Urothelium cell line (cell line): ENCODE results near the gene AOPEP.
"Not testable (repeated sequence)": the region's sequence is repeated elsewhere in the genome, so short reads cannot be mapped to it uniquely, and the experiment has no call there.

Experiments used
- DNase-seq: peaks from one replicate; pipeline ENCODE4 v3.0.0; 2011; ENCODE audit warnings: low spot score, mixed read lengths
- FAIRE-seq: peaks from 2 replicates; lab custom pipeline; 2011; peaks lifted over from hg19 to GRCh38; lab: Jason Lieb, UNC

The AOPEP gene

DNA sequence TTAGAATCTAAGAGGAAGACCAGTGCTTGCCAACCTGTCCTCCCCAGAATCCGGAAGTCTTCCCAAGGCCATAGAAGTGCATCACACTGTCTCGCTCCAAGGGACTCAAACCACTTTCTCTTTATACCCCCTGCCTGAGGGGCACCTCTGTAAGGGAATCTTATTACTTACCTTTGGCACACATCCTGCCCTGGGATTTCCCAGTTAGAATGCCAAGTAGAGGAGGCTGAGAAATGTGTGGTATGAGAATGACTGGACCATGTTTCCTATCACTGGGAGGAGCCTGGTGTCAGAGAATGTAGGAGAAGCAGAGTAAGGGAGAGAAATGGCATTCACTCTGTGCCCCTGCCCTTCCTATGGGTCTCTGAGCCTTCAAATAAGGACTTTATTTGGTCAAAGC is 85.8 kb downstream of the AOPEP start:
- no peak for DNase-seq
- FAIRE-seq, result no peak

DNA sequence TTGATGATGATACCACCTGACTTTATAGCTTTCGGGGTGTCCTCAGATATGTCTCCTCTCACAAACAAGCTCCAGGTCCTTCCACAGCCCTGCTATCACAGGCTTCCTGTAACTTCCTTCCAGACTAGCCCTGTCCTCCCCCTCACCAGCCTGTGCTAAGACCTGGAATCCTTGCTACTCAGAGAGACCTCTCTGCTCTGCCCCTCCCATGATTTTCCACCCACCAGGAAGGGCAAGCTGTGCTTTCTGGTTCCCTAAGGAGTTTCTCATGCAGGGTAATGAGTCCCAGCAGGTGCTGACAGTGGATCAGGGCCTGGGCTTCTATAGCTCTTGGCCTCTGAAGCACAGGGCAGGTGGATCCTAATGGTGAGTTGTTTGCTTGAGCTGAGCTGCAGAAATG is 86.9 kb downstream of the AOPEP start:
- FAIRE-seq (no peak), DNase-seq (no peak)

DNA sequence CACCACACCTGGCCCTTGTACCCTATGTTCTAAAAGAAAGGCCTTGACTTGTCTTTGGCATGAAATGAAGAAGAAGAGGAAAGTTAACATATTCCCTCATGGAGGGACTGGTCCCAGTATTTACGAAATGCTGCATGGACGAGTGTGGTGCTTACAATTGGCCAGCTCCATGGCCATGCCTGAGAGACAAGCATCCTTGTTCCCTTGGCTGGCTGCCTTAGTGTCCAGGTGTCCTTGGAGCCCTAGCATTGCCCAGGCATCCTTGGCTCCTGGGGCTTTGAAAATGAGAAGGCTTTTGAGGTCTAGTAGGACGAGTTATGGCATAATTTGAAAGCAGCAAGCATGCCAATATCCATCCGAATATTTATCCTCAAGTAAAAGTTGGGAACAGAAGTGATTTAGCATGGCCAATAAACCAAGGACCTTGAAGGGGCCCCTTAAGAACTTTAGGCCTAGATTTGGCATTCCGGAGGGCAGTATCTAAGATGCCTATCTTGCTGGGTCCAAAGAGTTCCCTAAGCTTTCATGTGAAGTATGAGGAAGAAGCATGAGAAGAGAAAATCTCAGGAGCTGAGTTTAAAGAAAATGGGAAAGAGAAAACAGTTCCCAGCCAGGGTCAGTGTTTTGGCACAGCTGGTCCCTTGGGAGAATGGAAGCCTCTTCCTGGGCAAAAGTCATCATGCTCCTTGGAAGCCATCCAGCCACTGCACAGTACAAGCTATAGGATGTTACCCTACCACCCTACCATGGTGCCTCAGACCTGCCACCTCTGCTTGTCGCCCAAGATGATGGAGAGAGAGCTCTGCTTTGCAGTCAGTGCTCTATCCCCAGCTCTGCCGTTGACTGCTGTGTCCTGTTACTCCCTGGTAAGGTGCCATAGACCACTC is 91.0 kb downstream of the AOPEP start:
- no peak for FAIRE-seq
- no peak for DNase-seq

DNA sequence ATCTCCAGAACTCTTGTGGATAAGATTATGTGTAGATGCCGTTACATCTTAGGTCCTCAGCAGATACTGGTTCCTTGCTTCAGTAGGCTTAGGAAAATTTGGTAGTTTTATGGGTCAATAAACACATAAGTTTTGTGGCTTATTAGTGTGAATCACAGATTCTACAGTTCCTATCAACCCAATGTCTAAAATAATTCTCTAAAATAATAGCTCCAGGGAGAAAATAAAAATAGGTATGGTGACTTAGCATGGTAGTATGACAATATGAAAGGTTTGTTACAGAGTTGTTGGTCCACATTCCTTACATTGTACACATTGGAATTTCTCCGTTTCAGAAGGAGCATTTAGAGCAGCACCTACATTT is 91.7 kb downstream of the AOPEP start:
- DNase-seq (no peak), FAIRE-seq (no peak)

DNA sequence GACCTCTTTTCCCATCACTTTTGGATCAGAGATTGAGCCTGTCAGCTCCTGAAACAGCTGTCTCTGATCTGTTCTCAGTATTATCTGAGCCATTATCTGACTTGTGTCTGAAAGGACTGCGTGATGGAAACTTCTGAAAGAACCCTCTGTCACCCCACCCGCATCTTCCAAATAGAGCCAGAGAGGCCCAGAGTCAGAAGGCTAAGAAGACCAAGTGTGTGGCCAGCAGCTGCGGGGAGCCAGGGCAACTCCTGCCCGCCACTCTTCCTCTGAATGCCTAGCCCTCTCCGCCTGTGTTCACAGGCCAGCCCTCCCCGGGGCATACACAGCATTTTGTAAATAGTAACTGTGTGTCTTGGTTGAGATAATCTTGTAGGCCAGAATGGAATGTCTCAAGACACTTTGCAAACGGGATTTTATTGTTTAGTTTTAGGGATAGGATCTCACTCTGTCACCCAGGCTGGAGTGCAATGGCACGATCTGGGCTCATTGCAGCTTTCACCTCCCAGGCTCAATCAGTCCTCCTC is 92.7 kb downstream of the AOPEP start:
- DNase-seq (no peak), FAIRE-seq (no peak)

DNA sequence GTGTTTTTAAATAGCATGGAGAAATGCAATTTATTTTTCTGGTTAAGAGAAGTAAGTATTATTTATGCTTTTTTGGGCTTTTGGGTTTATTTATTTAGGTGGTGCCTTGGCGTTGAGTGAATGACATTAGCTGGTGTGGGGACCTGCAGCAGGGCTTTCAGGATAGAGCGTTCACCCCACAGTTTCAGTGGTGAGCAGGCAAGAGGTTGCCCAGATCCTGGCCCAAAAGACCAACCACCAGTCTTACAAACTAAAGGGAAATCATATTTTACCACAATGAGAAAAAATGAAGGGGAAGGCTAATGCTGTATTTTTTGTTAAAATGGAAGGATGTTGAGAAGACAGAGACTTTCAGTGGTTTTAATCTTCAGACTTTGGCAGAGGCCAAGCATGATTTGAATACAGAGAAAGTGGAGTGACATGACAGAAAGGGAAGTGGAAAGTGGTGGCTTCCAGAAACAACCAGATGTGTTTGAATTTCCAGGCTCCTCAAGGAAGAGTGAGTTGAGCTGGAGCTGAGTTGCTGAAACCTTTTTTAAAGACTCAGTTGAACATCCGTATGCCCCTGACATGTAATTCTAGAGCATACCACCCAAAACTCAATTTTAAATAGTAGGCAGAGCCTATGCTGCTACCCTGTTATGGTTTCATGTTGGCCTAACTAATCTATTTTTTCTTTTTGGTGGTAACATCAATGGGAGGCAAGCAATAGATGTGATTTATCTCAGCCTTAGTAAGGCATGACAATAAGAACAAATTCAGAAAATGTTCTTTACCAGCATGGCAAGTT is 94.8 kb downstream of the AOPEP start:
- DNase-seq, result no peak
- FAIRE-seq, result no peak

DNA sequence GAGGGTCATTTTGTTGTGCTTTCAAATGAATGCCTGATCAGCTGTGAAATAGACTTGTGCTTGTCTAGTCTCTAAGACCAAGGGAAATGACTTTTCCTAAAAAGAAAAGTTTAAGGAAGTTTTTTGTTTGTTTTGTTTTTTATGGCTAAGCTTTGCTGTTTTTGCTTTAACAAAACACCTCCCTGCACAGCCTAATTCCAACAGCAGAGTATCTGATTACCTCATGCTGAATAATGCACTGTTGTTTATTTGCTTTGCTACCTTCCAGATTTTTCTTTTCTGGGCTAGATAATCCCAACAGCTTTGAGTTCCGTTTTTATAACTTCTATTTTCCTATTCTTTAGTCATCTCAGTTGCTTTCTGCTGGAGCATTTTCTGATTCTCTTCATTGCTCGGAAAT is 95.8 kb downstream of the AOPEP start:
- no peak for FAIRE-seq

DNA sequence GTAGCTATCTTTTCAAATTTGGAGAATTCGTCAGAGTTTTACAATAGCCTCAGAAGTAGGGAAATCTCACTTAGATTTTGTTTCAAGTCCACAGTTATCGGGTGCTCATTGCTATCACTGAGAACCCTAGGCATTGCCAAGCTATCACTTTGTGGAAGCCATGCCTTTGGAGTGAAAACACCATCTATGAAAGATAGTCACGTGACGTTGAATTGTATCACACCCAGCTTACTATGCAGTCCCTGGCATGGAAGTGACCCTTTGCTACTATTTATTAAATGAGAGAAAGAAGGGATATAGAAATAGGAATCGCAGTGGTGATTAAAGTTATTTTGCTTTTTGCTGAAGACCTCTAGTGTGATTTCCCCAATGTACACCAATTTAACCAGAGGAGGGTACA is 97.2 kb downstream of the AOPEP start:
- FAIRE-seq (no peak), DNase-seq (no peak)

More for the DNA sequence above, 95.8 kb downstream of the AOPEP start:
- DNase-seq, result no peak

DNA sequence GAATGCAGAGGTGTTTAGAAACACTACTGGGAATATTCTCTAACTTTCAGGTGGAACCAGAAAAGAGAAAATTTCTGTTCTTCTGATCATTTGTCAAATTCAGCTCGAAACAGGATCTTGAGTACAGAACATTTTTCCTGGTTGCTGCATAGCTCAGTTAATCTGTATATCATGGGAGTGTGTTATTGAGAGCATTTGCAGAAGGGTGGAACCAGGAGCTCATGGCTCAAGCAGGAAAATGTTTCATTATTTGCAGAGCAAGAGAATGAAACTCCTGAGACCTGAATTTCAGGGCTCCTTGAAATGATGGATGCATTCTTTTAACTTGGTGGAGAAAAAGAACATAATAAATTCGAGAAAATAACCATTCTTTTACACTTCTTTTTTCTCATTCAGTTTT is 97.9 kb downstream of the AOPEP start:
- DNase-seq (no peak), FAIRE-seq (no peak)

DNA sequence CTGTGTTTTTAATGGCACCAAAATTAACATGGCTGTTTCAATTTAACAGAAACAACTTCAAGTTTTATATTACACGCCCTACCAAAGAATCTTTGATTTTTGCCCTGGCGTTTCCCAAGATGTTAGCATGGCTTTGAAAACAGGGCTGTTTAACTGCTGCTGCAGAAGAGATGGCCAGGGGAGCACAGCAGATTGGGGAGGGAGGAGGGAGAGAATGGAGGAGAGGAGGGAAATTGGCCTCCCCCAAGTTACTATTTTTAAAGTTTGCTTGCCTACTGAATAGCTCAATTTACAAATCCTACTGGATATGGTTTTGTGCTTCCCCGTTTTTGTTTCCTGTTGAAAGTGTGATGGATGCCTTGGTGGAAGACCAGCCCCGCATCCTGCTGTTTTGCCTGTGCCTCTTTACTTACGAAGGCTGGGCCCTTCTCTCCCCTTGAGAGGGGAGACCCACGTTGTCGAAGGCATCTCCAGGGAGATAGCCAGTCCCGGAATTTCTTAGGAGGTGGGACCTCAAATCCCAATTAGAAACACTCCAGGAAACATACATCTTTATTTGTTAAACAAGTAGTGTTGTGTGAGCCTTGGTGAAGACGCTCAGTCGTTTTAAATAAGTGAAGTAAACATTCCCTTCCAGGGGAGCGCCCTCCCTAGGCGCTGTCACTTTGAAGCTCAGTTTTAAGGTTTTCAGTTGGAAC is 98.6 kb downstream of the AOPEP start:
- FAIRE-seq, result no peak
- no peak for DNase-seq

DNA sequence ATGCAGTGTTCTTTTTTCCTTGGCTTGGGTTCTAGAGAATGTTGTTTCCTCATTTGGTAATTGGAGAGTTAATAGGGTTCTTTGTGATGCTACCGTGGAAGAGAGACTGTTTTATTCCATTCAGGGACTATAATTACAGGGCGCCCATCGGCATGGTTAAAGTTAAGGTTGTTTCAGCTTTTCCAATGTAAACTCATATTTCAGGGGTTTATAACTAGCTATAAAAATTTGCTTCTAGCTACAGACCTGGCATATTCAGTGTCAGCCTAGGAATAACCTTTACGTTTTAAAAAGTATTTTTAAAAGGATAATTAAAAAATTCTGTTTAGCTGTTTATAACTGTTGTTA is 99.1 kb downstream of the AOPEP start:
- FAIRE-seq, result no peak
- DNase-seq, result no peak

DNA sequence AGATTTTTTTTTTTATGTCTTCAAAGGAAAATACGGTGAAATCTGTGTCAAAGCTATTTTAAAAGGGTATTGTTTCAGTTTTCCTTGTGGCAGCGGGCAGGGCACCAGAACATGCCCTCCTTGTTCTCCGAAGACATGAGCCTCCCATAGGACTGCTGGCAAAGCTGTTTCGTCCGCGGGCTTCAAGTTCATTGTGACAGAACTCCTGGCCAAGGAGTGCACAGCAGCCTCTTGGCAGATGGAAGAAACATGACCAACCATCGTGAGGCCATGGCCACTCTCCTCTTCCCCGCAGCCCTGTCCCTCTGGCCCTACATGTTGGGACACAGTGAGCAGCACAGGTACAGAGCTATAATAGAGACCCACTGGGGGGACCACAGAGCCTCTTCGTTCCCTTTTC is 99.5 kb downstream of the AOPEP start:
- FAIRE-seq, result no peak

DNA sequence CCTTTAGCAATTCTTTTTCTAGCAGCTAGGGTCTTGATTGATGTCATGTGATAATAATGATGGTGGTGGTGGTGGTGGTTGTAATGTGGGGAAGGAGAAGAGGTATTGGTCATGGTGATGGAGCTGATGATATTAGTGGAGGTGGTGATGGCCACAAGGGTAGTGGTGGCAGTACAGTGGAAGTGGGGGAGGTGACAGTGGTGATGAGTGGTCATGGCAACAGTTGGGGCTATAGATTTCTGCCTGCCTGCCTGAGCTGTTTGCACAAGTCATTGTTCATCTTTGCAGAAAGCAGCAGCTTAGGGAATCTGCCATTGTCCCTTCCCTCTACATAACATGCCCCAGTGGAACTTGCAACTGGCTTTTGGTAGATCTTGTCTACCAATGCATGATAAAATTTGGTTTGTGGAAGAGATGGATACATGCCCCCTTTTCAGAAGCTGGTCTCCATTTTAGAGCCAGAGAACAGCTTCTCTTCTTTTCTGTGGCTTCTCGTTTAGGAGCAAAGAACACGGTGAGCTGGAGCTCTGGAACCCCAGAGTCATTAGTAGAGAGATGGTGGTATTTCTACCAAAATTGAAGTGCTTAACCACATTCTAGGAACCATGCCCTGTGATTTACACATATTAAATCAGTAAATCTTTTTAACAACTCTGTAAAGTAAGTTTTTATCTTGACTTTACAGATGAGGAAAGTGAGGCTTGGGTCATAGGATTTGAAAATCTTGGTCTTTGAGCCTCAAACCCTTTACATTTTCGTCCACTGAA is 100.3 kb downstream of the AOPEP start:
- FAIRE-seq (no peak), DNase-seq (no peak)

More for the DNA sequence above, 99.5 kb downstream of the AOPEP start:
- no peak for DNase-seq

DNA sequence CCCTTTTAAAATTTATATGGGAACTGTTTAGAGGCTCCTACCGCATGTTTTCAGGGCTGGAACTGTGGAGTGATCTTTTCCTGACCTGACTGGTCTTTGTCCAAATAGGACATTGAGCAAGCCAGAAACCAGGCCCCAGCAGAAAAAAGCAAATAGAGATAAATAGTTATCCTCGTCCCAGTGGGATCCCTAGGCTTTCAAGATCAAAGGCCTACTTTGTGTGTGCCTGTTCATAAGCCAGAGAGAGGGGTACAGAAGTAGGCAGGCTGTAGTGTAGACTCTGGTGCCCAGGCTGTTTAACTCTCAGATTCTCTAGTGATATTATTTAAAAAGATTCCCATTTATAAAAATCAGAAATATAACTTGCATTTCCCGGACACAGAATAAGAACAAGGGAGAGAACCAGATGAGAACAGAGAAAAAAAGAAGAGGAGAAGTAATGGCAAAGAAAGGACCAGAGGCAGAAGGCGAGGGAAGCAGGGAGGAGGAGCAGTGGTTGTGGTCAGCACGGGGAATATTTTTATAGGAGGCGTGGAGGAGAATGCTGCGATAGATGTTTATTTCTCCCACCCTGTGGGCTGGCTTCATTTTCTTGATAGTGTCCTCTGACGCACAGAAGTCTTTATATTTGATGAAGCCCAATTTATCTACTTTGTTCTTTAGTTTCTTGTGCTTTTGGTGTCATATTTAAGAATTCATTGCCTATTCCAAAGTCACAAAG is 101.2 kb downstream of the AOPEP start:
- DNase-seq, result no peak
- FAIRE-seq, result no peak

DNA sequence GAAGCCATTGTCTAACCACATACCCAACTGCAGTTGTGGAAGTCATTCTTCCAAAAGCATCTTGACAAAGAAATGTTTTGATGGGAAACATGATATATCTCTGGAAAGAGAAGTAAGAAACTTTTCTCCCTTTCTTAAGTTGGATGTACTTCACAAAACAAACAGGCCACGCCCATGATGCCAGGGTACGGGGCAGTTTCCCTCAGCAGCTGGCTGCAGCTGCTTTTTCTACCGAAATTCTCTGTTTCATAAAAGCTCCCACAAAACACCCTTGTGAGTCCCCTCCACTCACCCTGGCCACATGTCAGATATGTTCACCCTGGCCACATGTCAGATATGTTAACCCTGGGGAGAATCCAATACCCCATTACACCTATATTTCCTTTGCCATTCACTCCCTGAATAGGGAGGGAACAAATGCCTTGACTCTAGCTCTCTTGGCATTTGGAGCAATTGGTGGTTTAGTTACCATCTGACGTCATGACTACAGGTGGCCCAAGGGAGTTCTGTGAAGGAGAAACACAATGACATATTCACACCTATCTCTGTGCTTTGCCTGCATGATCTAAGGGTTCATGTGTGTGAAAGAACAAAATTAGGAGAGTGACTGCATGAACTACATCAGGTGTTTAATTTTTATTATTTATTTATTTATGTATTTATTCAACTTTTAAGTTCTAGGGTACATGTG is 103.0 kb downstream of the AOPEP start:
- DNase-seq, result no peak
- FAIRE-seq, result no peak

DNA sequence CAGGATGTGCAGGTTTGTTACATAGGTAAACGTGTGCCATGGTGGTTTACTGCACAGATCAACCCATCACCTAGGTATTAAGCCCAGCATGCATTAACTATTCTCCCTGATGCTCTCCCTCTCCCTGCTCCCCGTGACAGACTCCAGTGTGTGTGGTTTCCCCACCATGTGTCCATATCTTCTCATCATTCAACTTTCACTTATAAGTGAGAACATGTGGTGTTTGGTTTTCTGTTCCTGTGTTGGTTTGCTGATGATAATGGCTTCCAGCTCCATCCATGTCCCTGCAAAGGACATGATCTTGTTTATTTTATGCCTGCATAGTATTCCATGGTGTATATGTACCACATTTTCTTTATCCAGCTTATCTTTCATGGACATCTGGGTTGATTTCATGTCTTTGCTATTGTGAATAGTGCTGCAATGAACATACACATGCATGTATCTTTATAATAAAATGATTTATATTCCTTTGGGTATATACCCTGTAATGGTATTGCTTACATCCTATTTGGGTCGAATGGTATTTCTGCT is 103.6 kb downstream of the AOPEP start:
- FAIRE-seq, result not testable (repeated sequence)

DNA sequence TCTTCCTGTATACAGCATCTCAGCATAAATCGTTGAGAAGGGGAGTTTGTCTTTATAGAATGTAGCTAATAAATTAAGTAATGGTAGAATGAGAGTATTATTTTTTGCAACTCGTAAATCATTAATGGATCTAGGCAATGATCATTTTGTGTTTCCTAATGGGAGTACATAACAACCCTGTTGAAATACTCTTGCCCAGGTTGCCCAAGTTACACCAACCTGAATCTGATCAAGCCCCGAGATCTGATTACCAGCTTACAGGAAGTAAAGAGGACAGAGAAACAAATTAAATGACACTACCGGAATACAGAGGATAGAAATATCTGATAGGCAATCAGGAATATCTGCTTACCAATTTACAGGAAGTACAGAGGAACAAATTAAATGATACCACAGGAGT is 107.3 kb downstream of the AOPEP start:
- DNase-seq, result no peak
- FAIRE-seq, result no peak

More for the DNA sequence above, 103.6 kb downstream of the AOPEP start:
- DNase-seq, result not testable (repeated sequence)

DNA sequence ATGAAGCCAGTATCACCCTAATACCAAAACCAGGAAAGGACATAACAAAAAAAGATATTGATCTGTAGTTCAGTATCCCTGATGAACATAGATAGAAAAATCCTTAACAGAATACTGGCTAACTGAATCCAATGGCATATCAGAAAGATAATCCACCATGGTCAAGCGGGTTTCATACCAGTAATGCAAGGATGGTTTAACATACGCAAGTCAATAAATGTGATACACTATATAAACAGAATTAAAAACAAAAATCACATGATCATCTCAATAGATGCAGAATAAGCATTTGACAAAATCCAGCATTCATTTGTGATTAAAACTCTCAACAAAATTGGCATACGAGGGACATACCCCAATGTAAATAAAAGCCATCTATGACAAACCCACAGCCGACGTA is 110.9 kb downstream of the AOPEP start:
- no peak for FAIRE-seq
- no peak for DNase-seq

DNA sequence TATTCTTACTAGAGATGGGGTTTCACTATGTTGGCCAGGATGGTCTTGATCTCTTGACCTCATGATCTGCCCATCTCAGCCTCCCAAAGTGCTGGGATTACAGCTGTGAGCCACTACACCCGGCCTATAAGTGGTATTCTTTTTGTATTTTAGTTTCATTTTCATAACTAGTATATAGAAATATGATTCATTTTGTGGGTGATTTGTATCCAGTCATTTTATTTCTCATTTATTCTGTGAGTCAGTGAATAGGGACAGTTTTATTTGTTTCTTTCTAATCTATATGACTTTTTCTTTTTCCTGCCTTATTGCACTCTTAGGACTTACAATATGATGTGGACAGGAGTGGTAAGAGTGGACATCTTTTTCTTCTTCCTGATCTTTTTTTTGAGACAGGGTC is 112.9 kb downstream of the AOPEP start:
- DNase-seq (no peak), FAIRE-seq (no peak)
